Neuron (in vitro differentiated cells): ENCODE data around the gene PLCL1.

Source experiments
- H2AFZ ChIP-seq: one replicate; pipeline ENCODE4 v1.6.1; 2013; ENCODE audit warnings: low read depth, mild to moderate bottlenecking, inconsistent platforms, low read length, moderate library complexity
- H3K27me3 ChIP-seq: one replicate; pipeline ENCODE4 v1.6.1; 2013; ENCODE audit warnings: low read length; ENCODE audit not compliant: insufficient read depth
- H3K36me3 ChIP-seq: one replicate; pipeline ENCODE4 v1.6.1; 2013; ENCODE audit warnings: low read length; ENCODE audit not compliant: insufficient read depth
- H3K4me1 ChIP-seq: one replicate; pipeline ENCODE4 v1.6.1; 2013; ENCODE audit warnings: low read length; ENCODE audit not compliant: insufficient read depth
- H3K4me3 ChIP-seq: 2 replicates; pipeline ENCODE4 v1.5.1; 2013; ENCODE audit warnings: mild to moderate bottlenecking, low read length, moderate library complexity
- H3K9me3 ChIP-seq: one replicate; pipeline ENCODE4 v1.6.1; 2013; ENCODE audit warnings: low read length

Gene PLCL1

DNA sequence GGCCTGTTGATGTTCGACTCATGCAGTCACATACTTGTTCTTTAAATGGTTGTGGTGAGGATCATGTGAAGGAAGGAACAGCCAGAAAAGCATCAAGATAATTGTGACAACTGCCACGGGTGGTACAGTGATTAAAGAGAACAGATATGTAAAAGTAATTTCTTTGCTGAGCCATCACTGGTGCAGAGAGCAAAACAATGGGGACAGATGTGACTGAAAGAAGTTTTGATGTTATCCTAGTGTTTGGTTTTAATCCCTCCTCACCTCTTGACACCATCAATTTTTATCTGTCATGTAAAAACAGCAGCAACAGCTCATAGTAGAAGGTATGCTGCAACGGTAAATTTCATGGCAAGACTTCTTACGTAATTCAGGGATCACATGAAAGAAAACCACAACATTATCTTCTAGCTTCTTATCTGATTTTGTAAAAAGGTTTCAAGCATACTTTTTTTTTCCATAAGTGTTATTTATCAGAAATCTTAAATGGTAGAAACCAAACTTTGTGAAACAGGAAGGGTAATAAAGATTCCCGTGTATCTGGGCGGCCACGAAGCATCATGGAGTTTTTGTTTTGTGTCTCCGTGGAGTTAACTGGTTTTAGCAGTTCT, 65.2 kb downstream of the PLCL1 start:
- H3K27me3 ChIP-seq: no peaks in the 10 kb centered on the region
- no peaks in the 10 kb centered on the region for H3K9me3 ChIP-seq
- H2AFZ ChIP-seq: no peak overlapping the region
- H3K4me3 ChIP-seq: no peak overlapping the region
- no peaks in the 10 kb centered on the region for H3K36me3 ChIP-seq
- peaks cover 8% of the 10 kb centered on the region for H3K4me1 ChIP-seq

GRCh38 chr2:197870137-197870536, 65.7 kb downstream of the PLCL1 start:
- Histone ChIP-seq H2AFZ (no peak overlapping the region), H3K27me3 (no peaks in the 10 kb centered on the region), H3K9me3 (no peaks in the 10 kb centered on the region), H3K36me3 (no peaks in the 10 kb centered on the region), H3K4me1 (peaks cover 8% of the 10 kb centered on the region), H3K4me3 (no peak overlapping the region)

DNA sequence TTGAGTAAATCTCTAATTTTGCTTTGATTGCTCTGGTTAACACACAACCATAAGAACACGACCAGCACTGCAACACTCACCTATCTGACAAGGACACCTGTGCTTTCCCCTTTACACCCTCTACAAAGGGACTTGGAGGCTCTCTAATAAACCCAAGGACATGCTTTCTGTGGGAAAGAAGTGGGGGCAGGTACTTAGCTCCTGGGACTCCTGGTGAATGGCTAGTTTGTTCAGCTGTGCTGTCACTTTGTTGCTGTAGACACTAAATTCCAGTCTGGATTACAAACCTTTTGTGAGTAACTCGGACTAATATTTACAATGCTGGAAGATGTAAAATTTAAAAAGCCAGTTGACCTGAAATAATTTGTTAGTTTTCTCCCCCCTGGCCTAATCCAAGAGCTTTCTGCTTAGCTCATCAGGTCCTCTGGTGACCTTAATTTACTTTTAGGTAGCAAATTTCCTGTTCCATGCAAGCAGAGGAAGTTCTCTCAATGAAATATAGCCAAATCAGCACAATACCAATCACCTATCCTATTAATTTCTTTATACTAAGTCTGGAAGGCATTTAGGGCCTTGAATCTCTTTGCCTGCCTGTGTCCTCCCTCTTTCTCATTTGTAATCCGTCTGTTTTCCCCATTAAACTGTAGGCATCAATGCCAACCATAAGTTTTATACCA, 67.5 kb downstream of the PLCL1 start:
- Histone ChIP-seq H2AFZ (no peak overlapping the region), H3K4me1 (peaks cover 15% of the 10 kb centered on the region), H3K27me3 (no peaks in the 10 kb centered on the region), H3K4me3 (no peak overlapping the region), H3K9me3 (no peaks in the 10 kb centered on the region), H3K36me3 (no peaks in the 10 kb centered on the region)

DNA sequence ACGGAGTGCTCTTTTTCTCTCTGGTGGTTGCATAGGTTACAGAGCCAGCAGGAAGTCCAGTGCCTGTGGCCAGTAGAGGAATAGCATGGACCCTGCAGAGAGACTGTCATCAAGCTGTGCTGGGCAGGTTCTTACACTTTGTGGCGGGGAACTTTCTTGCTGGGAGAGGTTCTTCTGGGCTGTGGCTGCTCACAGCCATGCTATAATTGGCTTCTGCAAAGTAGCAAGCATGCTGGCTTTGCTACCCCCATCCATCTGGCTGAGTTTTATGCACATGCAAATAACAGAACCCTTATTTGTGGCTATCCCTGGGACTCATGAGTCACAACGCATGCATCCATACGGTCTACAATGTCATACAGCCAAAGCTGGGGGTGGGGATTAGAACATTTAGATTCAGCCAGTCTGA, 68.9 kb downstream of the PLCL1 start:
- H3K4me3 ChIP-seq: no peak overlapping the region

GRCh38 chr2:197875763-197876162, 71.4 kb downstream of the PLCL1 start:
- Histone ChIP-seq H2AFZ (peak overlapping the region; percentile 32), H3K9me3 (no peaks in the 10 kb centered on the region), H3K4me3 (no peak overlapping the region), H3K27me3 (no peaks in the 10 kb centered on the region), H3K36me3 (no peaks in the 10 kb centered on the region), H3K4me1 (peaks cover 15% of the 10 kb centered on the region)

More for the DNA sequence above, 68.9 kb downstream of the PLCL1 start:
- H3K27me3 ChIP-seq: no peaks in the 10 kb centered on the region
- peaks cover 15% of the 10 kb centered on the region for H3K4me1 ChIP-seq
- no peaks in the 10 kb centered on the region for H3K9me3 ChIP-seq
- H2AFZ ChIP-seq: peak overlapping the region; percentile 44
- no peaks in the 10 kb centered on the region for H3K36me3 ChIP-seq

DNA sequence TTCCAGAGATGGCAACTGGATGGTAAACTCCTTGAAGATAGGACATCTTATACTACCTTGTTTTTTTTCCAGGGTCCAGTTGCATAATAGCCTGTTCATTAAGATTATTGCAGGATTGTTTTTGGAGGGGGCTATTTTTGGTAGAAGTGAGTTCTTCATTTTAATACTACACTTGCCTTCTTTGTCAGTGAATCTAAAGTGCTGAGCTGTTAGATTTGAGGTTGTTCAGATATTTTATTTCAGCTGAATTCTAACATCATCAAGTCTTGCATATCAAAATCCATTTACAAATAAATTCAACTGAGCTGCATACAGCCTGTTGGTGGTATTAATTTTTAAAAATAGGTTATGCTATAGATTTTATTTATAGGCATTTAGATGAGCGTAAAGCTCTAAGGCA, 72.1 kb downstream of the PLCL1 start:
- no peaks in the 10 kb centered on the region for H3K36me3 ChIP-seq
- H2AFZ ChIP-seq: no peak overlapping the region
- H3K4me1 ChIP-seq: peaks cover 15% of the 10 kb centered on the region
- H3K27me3 ChIP-seq: no peaks in the 10 kb centered on the region
- H3K9me3 ChIP-seq: no peaks in the 10 kb centered on the region
- H3K4me3 ChIP-seq: no peak overlapping the region

- peaks cover 15% of the 10 kb centered on the region for H3K4me1 ChIP-seq
- no peak overlapping the region for H3K4me3 ChIP-seq
- no peaks in the 10 kb centered on the region for H3K27me3 ChIP-seq
- no peaks in the 10 kb centered on the region for H3K36me3 ChIP-seq
- no peak overlapping the region for H2AFZ ChIP-seq
- no peaks in the 10 kb centered on the region for H3K9me3 ChIP-seq
Measured at GRCh38 chr2:197877038-197877437, 72.6 kb downstream of the PLCL1 start.

GRCh38 chr2:197878792-197879191, 74.4 kb downstream of the PLCL1 start:
- no peak overlapping the region for H2AFZ ChIP-seq
- no peaks in the 10 kb centered on the region for H3K27me3 ChIP-seq
- H3K36me3 ChIP-seq: no peaks in the 10 kb centered on the region
- peaks cover 7% of the 10 kb centered on the region for H3K4me1 ChIP-seq
- H3K9me3 ChIP-seq: no peaks in the 10 kb centered on the region
- no peak overlapping the region for H3K4me3 ChIP-seq

GRCh38 chr2:197879812-197880408, 75.5 kb downstream of the PLCL1 start:
- H3K36me3 ChIP-seq: no peaks in the 10 kb centered on the region
- H3K4me1 ChIP-seq: peaks cover 7% of the 10 kb centered on the region
- H2AFZ ChIP-seq: no peak overlapping the region

DNA sequence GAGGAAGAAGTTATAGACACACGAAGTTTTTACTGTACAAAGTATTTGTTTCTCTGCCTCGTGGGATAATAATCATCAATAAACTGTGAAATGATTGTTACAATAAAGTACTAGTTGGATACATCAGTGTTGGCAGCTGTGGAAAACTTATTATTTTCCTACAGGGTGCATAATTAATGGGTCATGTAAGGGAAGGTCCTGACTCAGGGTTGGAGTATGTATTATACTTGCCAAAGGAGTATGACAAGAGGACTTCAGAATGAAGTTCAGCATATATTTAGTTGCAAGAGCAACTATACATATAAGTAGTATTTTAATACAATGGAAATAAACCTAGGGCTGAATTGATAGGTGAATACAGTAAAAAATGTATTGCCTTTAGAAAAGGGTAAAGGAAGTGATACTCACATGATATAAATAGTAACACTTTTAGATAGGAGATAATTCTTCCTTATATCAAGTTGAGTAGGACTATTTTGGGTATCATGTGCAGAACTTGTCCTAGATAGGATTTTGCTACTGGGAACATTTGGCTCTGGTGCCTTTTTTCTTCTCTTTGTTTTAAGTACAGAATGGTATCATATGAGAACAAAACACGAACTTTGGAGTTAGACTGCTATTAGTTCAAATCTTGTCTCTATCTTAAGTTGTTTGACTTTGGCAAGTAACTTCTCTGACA, 79.1 kb downstream of the PLCL1 start:
- Histone ChIP-seq H2AFZ (no peak overlapping the region), H3K4me1 (peaks cover 4% of the 10 kb centered on the region), H3K27me3 (no peaks in the 10 kb centered on the region), H3K4me3 (no peak overlapping the region), H3K9me3 (peaks cover 2% of the 10 kb centered on the region), H3K36me3 (no peaks in the 10 kb centered on the region)

More at GRCh38 chr2:197879812-197880408, 75.5 kb downstream of the PLCL1 start:
- Histone ChIP-seq H3K9me3 (no peaks in the 10 kb centered on the region), H3K27me3 (no peaks in the 10 kb centered on the region), H3K4me3 (no peak overlapping the region)

GRCh38 chr2:197884252-197884651, 79.9 kb downstream of the PLCL1 start:
- Histone ChIP-seq H3K4me3 (no peak overlapping the region), H3K4me1 (peaks cover 11% of the 10 kb centered on the region), H2AFZ (no peak overlapping the region), H3K27me3 (no peaks in the 10 kb centered on the region), H3K36me3 (no peaks in the 10 kb centered on the region), H3K9me3 (peaks cover 2% of the 10 kb centered on the region)

DNA sequence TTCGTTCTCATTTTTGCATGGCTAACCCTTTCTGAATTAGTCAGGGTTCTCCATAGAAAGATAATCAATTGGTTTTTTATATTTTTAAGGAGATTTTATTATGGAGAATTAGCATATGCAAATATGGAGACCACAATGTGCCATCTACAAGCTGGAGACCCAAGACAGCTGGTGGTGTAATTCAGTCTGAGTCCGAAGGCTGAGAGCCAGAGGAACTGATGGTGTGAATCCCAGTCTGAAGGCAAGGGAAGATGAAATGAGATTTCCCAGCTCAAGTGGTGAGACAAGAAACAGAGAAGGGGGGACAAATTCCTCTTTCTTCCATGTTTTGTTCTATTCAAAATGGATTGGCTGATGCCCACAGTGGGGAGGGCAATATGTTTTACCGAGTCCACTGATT, 80.7 kb downstream of the PLCL1 start:
- H3K4me1 ChIP-seq: peaks cover 18% of the 10 kb centered on the region
- no peak overlapping the region for H3K4me3 ChIP-seq
- H3K27me3 ChIP-seq: no peaks in the 10 kb centered on the region
- H3K9me3 ChIP-seq: peaks cover 2% of the 10 kb centered on the region
- H3K36me3 ChIP-seq: no peaks in the 10 kb centered on the region
- H2AFZ ChIP-seq: no peak overlapping the region

DNA sequence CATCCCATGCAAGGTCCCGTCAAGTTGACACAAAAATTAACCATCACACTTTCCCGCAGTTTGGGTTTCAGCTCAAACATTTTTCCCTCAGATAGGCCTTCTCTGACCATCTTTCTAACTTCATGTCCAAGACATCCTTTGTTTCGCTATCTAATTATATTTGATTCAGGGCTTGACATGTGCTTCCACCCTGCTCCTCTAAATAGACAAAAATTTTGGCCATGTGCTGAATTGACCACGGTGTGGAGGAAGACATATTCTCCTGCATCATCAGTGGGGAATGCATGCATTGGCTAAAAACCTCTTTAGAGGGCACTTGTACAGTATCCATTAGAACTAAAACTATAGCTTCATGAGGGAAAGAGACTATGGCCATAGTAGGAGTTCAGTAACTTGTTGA, 81.2 kb downstream of the PLCL1 start:
- H3K4me1 ChIP-seq: peaks cover 18% of the 10 kb centered on the region
- H3K9me3 ChIP-seq: peaks cover 2% of the 10 kb centered on the region
- no peaks in the 10 kb centered on the region for H3K27me3 ChIP-seq
- no peak overlapping the region for H2AFZ ChIP-seq
- no peaks in the 10 kb centered on the region for H3K36me3 ChIP-seq
- H3K4me3 ChIP-seq: no peak overlapping the region
